Muscle of leg (tissue), 11 donors: Measurements from ENCODE around the gene UNC45A. TPM values are rescaled to one million over a fixed set of nuclear protein-coding genes. Genes with fewer than 3 reads are reported as not detected.
A peak's percentile ranks its signal among the peaks of the same experiment; 100 is the strongest.
"Not testable (repeated sequence)": the region's sequence is repeated elsewhere in the genome, so short reads cannot be mapped to it uniquely, and the experiment has no call there.

Source experiments
- DNase-seq: peaks from one replicate; pipeline ENCODE4 v3.0.0; 2013
- H3K27ac ChIP-seq: one replicate; pipeline ENCODE4 v1.5.1; 2013; ENCODE audit warnings: mild to moderate bottlenecking, low read length, control low read depth
- H3K27me3 ChIP-seq: one replicate; pipeline ENCODE4 v1.6.1; 2013; ENCODE audit warnings: low read length; ENCODE audit not compliant: control insufficient read depth, insufficient read depth
- H3K36me3 ChIP-seq: one replicate; pipeline ENCODE4 v1.6.1; 2013; ENCODE audit warnings: low read length; ENCODE audit not compliant: control insufficient read depth, insufficient read depth
- H3K4me1 ChIP-seq: one replicate; pipeline ENCODE4 v1.6.1; 2013; ENCODE audit warnings: low read length; ENCODE audit not compliant: control insufficient read depth, insufficient read depth
- H3K4me3 ChIP-seq: one replicate; pipeline ENCODE4 v1.5.1; 2013; ENCODE audit warnings: low read length, control low read depth
- H3K9me3 ChIP-seq: replicated peaks from 2 replicates; pipeline ENCODE4 v1.6.1; 2013; ENCODE audit warnings: low read depth, low read length; ENCODE audit not compliant: control insufficient read depth
- WGBS: methylation state at CpG from one replicate; pipeline ENCODE4 v1.1.5; 2013; ENCODE audit warnings: missing lambda C conversion rate; ENCODE audit not compliant: insufficient coverage; 5-methylcytosine and 5-hydroxymethylcytosine counted together
- polyA plus RNA-seq, 8 donors: library from polyadenylated mRNA; unstranded; fragments of 120-200 nt; gene quantifications; one replicate each; pipeline versions ENCODE4 v1.2.1 to v1.2.3, GENCODE V29; 2013; ENCODE audit warnings: inconsistent platforms in 1 of 8, low replicate concordance in 1 of 8; ENCODE audit not compliant: insufficient read length in 8 of 8, insufficient read depth in 1 of 8
- total RNA-seq: library from RNA; stranded (reverse); fragments of 120-200 nt; gene quantifications from one replicate; pipeline ENCODE4 v1.2.4, GENCODE V29; 2013

Gene UNC45A
- total and polyA plus RNA-seq, 9 donors = 22.7 to 39.9 (median 29.4) TPM

DNA sequence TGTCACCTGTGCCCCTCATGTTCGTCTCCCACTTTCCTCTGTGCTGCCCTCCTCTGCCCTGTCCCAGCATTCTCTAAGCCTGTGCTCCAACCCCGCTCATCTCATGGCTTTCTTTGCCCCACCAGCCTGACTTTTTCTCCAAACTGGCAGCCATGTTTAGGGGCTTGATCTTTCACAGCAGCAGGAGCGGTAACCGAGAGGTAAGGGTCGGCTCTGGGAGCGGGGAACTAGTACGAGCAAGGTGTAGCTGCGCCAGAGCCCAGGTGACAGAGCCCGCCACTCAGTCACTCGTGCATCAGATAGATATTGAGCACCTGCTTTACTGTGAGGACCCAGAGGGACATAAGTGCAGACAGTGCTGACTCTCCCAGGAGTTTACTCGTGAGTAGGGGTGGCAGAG is 18.6 kb upstream of the UNC45A start:
- Histone ChIP-seq H3K9me3 (no peaks in the 10 kb centered on the region), H3K27me3 (no peaks in the 10 kb centered on the region), H3K36me3 (peaks cover 92% of the 10 kb centered on the region), H3K4me3 (no peak overlapping the region), H3K4me1 (peaks cover 14% of the 10 kb centered on the region), H3K27ac (no peak overlapping the region)
- no peak for DNase-seq
- 87% methylated on average over 11 of the region's 11 CpGs for WGBS

GRCh38 chr15:90917569-90917968 is 17.5 kb upstream of the UNC45A start:
- DNase-seq = no peak
- Histone ChIP-seq H3K27me3 (no peaks in the 10 kb centered on the region), H3K4me1 (peaks cover 14% of the 10 kb centered on the region), H3K9me3 (no peaks in the 10 kb centered on the region), H3K4me3 (no peak overlapping the region), H3K36me3 (peaks cover 81% of the 10 kb centered on the region), H3K27ac (no peak overlapping the region)
- WGBS = 95% methylated on average over 12 of the region's 12 CpGs

GRCh38 chr15:90918034-90918788 is 16.9 kb upstream of the UNC45A start:
- H3K36me3 ChIP-seq = peaks cover 75% of the 10 kb centered on the region
- DNase-seq = no peak
- H3K4me1 ChIP-seq = peaks cover 14% of the 10 kb centered on the region
- H3K27me3 ChIP-seq = no peaks in the 10 kb centered on the region
- 92% methylated on average over 20 of the region's 23 CpGs for WGBS
- no peaks in the 10 kb centered on the region for H3K9me3 ChIP-seq
- no peak overlapping the region for H3K27ac ChIP-seq
- no peak overlapping the region for H3K4me3 ChIP-seq

DNA sequence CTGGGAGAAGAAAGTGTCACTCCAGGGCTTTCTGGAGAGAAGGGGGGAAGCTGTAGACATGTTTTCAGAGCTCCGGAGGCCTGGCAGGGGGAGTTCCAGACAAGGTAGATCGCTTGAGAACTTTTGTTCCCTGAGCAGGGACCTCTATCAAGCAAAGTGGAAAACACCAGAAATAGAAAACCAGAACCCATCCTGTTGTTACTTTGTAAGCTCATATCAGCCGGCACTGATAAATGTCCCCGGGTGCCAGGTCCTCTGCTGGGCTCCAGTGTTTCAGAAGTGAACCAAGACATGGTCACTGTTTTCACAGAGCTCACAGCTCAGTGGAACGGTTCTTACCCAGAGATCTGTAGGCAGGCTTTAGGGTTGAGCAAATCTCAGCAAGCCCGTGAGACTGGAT is 16.2 kb upstream of the UNC45A start:
- no peak for DNase-seq
- Histone ChIP-seq H3K36me3 (peaks cover 69% of the 10 kb centered on the region), H3K9me3 (no peaks in the 10 kb centered on the region), H3K27ac (no peak overlapping the region), H3K4me3 (no peak overlapping the region), H3K4me1 (peaks cover 14% of the 10 kb centered on the region), H3K27me3 (no peaks in the 10 kb centered on the region)
- WGBS = 93% methylated on average over 6 of the region's 6 CpGs

GRCh38 chr15:90921887-90922286 is 13.2 kb upstream of the UNC45A start:
- Histone ChIP-seq H3K4me1 (no peaks in the 10 kb centered on the region), H3K9me3 (no peaks in the 10 kb centered on the region), H3K27ac (no peak overlapping the region), H3K27me3 (no peaks in the 10 kb centered on the region), H3K4me3 (no peak overlapping the region), H3K36me3 (peaks cover 43% of the 10 kb centered on the region)
- no peak for DNase-seq
- WGBS = no CpG with 5 or more reads among the region's 4 CpGs

- H3K4me3 ChIP-seq, H3K27me3 ChIP-seq, H3K27ac ChIP-seq, H3K9me3 ChIP-seq, H3K4me1 ChIP-seq, DNase-seq: not testable (repeated sequence)
- WGBS = 76% methylated on average over 3 of the region's 7 CpGs
- H3K36me3 ChIP-seq = peaks cover 34% of the 10 kb centered on the region
Observed at GRCh38 chr15:90922712-90923322, 12.3 kb upstream of the UNC45A start.

- no CpG with 5 or more reads among the region's 5 CpGs for WGBS
- Histone ChIP-seq H3K4me1 (peaks cover 3% of the 10 kb centered on the region), H3K27me3 (no peaks in the 10 kb centered on the region), H3K4me3 (no peak overlapping the region), H3K36me3 (peaks cover 19% of the 10 kb centered on the region), H3K27ac (no peak overlapping the region), H3K9me3 (no peaks in the 10 kb centered on the region)
- DNase-seq = no peak
Observed at GRCh38 chr15:90924375-90924774, 10.7 kb upstream of the UNC45A start.

- not testable (repeated sequence) for H3K4me3 ChIP-seq, H3K9me3 ChIP-seq, DNase-seq, H3K36me3 ChIP-seq, H3K27me3 ChIP-seq, H3K27ac ChIP-seq
- WGBS = 94% methylated on average over 6 of the region's 10 CpGs
- H3K4me1 ChIP-seq = peaks cover 18% of the 10 kb centered on the region
Observed at GRCh38 chr15:90926766-90927165, 8.3 kb upstream of the UNC45A start.

GRCh38 chr15:90928106-90928505 is 7.0 kb upstream of the UNC45A start:
- H3K27me3 ChIP-seq, H3K4me3 ChIP-seq, H3K36me3 ChIP-seq, DNase-seq, H3K9me3 ChIP-seq, H3K27ac ChIP-seq: not testable (repeated sequence)
- H3K4me1 ChIP-seq = peaks cover 29% of the 10 kb centered on the region
- 89% methylated on average over 4 of the region's 7 CpGs for WGBS

- peaks cover 36% of the 10 kb centered on the region for H3K4me1 ChIP-seq
- H3K9me3 ChIP-seq = no peaks in the 10 kb centered on the region
- no peak for DNase-seq
- H3K27me3 ChIP-seq = no peaks in the 10 kb centered on the region
- peak overlapping the region; percentile 64 for H3K4me3 ChIP-seq
- H3K27ac ChIP-seq = peak overlapping the region; percentile 93
- WGBS = 53% methylated on average over 12 of the region's 21 CpGs
- no peaks in the 10 kb centered on the region for H3K36me3 ChIP-seq
Observed at GRCh38 chr15:90929246-90930019, 5.7 kb upstream of the UNC45A start.
